Glomerular endothelial cell (primary cell): ENCODE results near the gene RRP9. TPM values are rescaled to one million over a fixed set of nuclear protein-coding genes. Genes with fewer than 3 reads are reported as not detected.

Source experiments
- DNase-seq: peaks from one replicate; pipeline ENCODE4 v3.0.0-alpha.2; 2011; ENCODE audit warnings: low read depth, low spot score; ENCODE audit errors: extremely low read depth
- total RNA-seq: library from RNA; depleted of rRNA; stranded (reverse); fragments of >200 nt; gene quantifications from 2 replicates; pipeline ENCODE4 v1.2.3, GENCODE V29; 2015

The RRP9 gene
- total RNA-seq, 1 donor from 2014 or later = 17.2 TPM

- no peak for DNase-seq
Measured at GRCh38 chr3:51971350-51971749, 29.6 kb upstream of the RRP9 start.

- no peak for DNase-seq
Measured at GRCh38 chr3:51970606-51971300, 29.0 kb upstream of the RRP9 start.

GRCh38 chr3:51969841-51970240 lies 28.1 kb upstream of the RRP9 start:
- no peak for DNase-seq

- no peak for DNase-seq
Measured at GRCh38 chr3:51968883-51969678, 27.4 kb upstream of the RRP9 start.

GRCh38 chr3:51968170-51968775 lies 26.6 kb upstream of the RRP9 start:
- no peak for DNase-seq

GRCh38 chr3:51967384-51968169 lies 25.9 kb upstream of the RRP9 start, which contains the start of gene PCBP4:
Gene PCBP4, minus strand, starts transcription at chr3:51967454. Its CDS starts 6,214 bp downstream, at chr3:51961240.
- no peak for DNase-seq

- DNase-seq = no peak
Measured at GRCh38 chr3:51966922-51967383, 25.2 kb upstream of the RRP9 start.

GRCh38 chr3:51966486-51966885 lies 24.8 kb upstream of the RRP9 start:
- no peak for DNase-seq

- DNase-seq = no peak
Measured at GRCh38 chr3:51966016-51966415, 24.3 kb upstream of the RRP9 start.

- no peak for DNase-seq
Measured at GRCh38 chr3:51964521-51964920, 22.8 kb upstream of the RRP9 start.

- no peak for DNase-seq
Measured at GRCh38 chr3:51963951-51964451, 22.3 kb upstream of the RRP9 start.

GRCh38 chr3:51962854-51963530 lies 21.3 kb upstream of the RRP9 start:
- no peak for DNase-seq

GRCh38 chr3:51961602-51962569 lies 20.2 kb upstream of the RRP9 start:
- no peak for DNase-seq

GRCh38 chr3:51961011-51961410 lies 19.3 kb upstream of the RRP9 start:
- DNase-seq = no peak

GRCh38 chr3:51960386-51960785 lies 18.7 kb upstream of the RRP9 start:
- DNase-seq = no peak

GRCh38 chr3:51959651-51960050 lies 17.9 kb upstream of the RRP9 start:
- DNase-seq = no peak

GRCh38 chr3:51958603-51959521 lies 17.2 kb upstream of the RRP9 start:
- DNase-seq = no peak
